Astrocyte (in vitro differentiated cells and primary cell): ENCODE data around the gene TBXAS1. TPM values are rescaled to one million over a fixed set of nuclear protein-coding genes. Genes with fewer than 3 reads are reported as not detected.

Experiments
- DNase-seq: peaks from one replicate; pipeline ENCODE4 v3.0.0-alpha.2; 2010; ENCODE audit warnings: low read depth
- FAIRE-seq: peaks from 2 replicates; lab custom pipeline; 2011; peaks lifted over from hg19 to GRCh38; lab: Jason Lieb, UNC
- H2AFZ ChIP-seq: 2 replicates; pipeline ENCODE4 v1.6.0; 2012; ENCODE audit warnings: low read depth, low read length, inconsistent platforms
- H3K27ac ChIP-seq: 2 replicates; pipeline ENCODE4 v1.5.1; 2011; ENCODE audit warnings: low read depth, low read length, inconsistent platforms
- H3K27me3 ChIP-seq: 2 replicates; pipeline ENCODE4 v1.6.0; 2011; ENCODE audit warnings: low read length, inconsistent platforms; ENCODE audit not compliant: insufficient read depth
- H3K36me3 ChIP-seq: 2 replicates; pipeline ENCODE4 v1.5.1; 2011; ENCODE audit warnings: low read length, inconsistent platforms; ENCODE audit not compliant: insufficient read depth
- H3K4me1 ChIP-seq: 2 replicates; pipeline ENCODE4 v1.5.1; 2011; ENCODE audit warnings: low read length, inconsistent platforms; ENCODE audit not compliant: insufficient read depth
- H3K4me2 ChIP-seq: 2 replicates; pipeline ENCODE4 v1.6.0; 2012; ENCODE audit warnings: low read length, inconsistent platforms
- H3K4me3 ChIP-seq: 2 replicates; pipeline ENCODE4 v1.5.1; 2011; ENCODE audit warnings: low read depth, mild to moderate bottlenecking, low read length, inconsistent platforms; ENCODE audit not compliant: insufficient read depth
- H3K79me2 ChIP-seq: 2 replicates; pipeline ENCODE4 v1.6.0; 2012; ENCODE audit warnings: mild to moderate bottlenecking, low read length, inconsistent platforms; ENCODE audit not compliant: insufficient read depth
- H3K9ac ChIP-seq: 2 replicates; pipeline ENCODE4 v1.6.0; 2012; ENCODE audit warnings: mild to moderate bottlenecking, low read length, inconsistent platforms
- H3K9me3 ChIP-seq: 2 replicates; pipeline ENCODE4 v1.5.1; 2012; ENCODE audit warnings: low read depth, mild to moderate bottlenecking, low read length, inconsistent platforms; ENCODE audit not compliant: insufficient read depth
- H4K20me1 ChIP-seq: 2 replicates; pipeline ENCODE4 v1.6.0; 2012; ENCODE audit warnings: low read length, inconsistent platforms; ENCODE audit not compliant: insufficient read depth
- H3K27ac Mint-ChIP-seq: one replicate; pipeline ENCODE4 v1.8.0; 2021; ENCODE audit warnings: mild to moderate bottlenecking, mixed read lengths; ENCODE audit not compliant: unreplicated experiment
- H3K27me3 Mint-ChIP-seq: one replicate; pipeline ENCODE4 v1.8.0; 2021; ENCODE audit warnings: low read depth, mixed read lengths; ENCODE audit not compliant: unreplicated experiment
- H3K36me3 Mint-ChIP-seq: one replicate; pipeline ENCODE4 v1.8.0; 2021; ENCODE audit warnings: low read depth, mixed read lengths; ENCODE audit not compliant: unreplicated experiment
- H3K4me1 Mint-ChIP-seq: one replicate; pipeline ENCODE4 v1.8.0; 2021; ENCODE audit warnings: low read depth, mixed read lengths; ENCODE audit not compliant: unreplicated experiment
- H3K4me3 Mint-ChIP-seq: one replicate; pipeline ENCODE4 v1.8.0; 2021; ENCODE audit warnings: mild to moderate bottlenecking, moderate library complexity, mixed read lengths; ENCODE audit not compliant: unreplicated experiment
- H3K9me3 Mint-ChIP-seq: one replicate; pipeline ENCODE4 v1.8.0; 2021; ENCODE audit warnings: mild to moderate bottlenecking, mixed read lengths; ENCODE audit not compliant: unreplicated experiment
- CTCF ChIP-seq: IDR thresholded peaks from 2 replicates; pipeline ENCODE4 v1.5.1; 2011; ENCODE audit warnings: low read depth, mild to moderate bottlenecking, inconsistent platforms, low read length, moderate library complexity; ENCODE audit not compliant: insufficient read depth
- EZH2 ChIP-seq: IDR thresholded peaks from 2 replicates; pipeline ENCODE4 v1.6.1; 2012; ENCODE audit warnings: mild to moderate bottlenecking, low read length, inconsistent platforms; ENCODE audit not compliant: insufficient read depth
- total RNA-seq: library from RNA; stranded (reverse); gene quantifications from 2 replicates; pipeline ENCODE4 v1.2.1, GENCODE V29; 2021

Gene TBXAS1
- total RNA-seq, 1 donor from 2014 or later: 1.1 TPM

GRCh38 chr7:140036224-140036962 is 207.3 kb downstream of the TBXAS1 start:
- H3K4me1 Mint-ChIP-seq: peaks cover 11% of the 10 kb centered on the region
- H3K4me3 ChIP-seq: no peak overlapping the region
- H3K27me3 Mint-ChIP-seq: no peaks in the 10 kb centered on the region
- no peaks in the 10 kb centered on the region for H3K27me3 ChIP-seq
- no peak overlapping the region for H3K27ac Mint-ChIP-seq
- H3K9ac ChIP-seq: no peak overlapping the region
- no peaks in the 10 kb centered on the region for H3K9me3 ChIP-seq
- H4K20me1 ChIP-seq: no peaks in the 10 kb centered on the region
- FAIRE-seq: no peak
- no peaks in the 10 kb centered on the region for H3K79me2 ChIP-seq
- H3K4me2 ChIP-seq: no peak overlapping the region
- peaks cover 39% of the 10 kb centered on the region for H3K36me3 Mint-ChIP-seq
- TF ChIP-seq EZH2 (no peak), CTCF (no peak)
- H3K4me3 Mint-ChIP-seq: no peak overlapping the region
- DNase-seq: peak; percentile 31
- H3K9me3 Mint-ChIP-seq: no peaks in the 10 kb centered on the region
- H3K27ac ChIP-seq: no peak overlapping the region
- H2AFZ ChIP-seq: no peak overlapping the region
- peaks cover 23% of the 10 kb centered on the region for H3K4me1 ChIP-seq
- H3K36me3 ChIP-seq: no peaks in the 10 kb centered on the region

- no peak overlapping the region for H2AFZ ChIP-seq
- Mint-ChIP-seq H3K4me3 (peak overlapping the region; percentile 17), H3K4me1 (peaks cover 16% of the 10 kb centered on the region), H3K27me3 (no peaks in the 10 kb centered on the region), H3K9me3 (no peaks in the 10 kb centered on the region), H3K27ac (no peak overlapping the region), H3K36me3 (peaks cover 37% of the 10 kb centered on the region)
- H4K20me1 ChIP-seq: no peaks in the 10 kb centered on the region
- H3K36me3 ChIP-seq: no peaks in the 10 kb centered on the region
- FAIRE-seq (no peak), DNase-seq (no peak)
- H3K9me3 ChIP-seq: no peaks in the 10 kb centered on the region
- H3K4me2 ChIP-seq: no peak overlapping the region
- H3K4me1 ChIP-seq: peaks cover 24% of the 10 kb centered on the region
- TF ChIP-seq CTCF (no peak), EZH2 (no peak)
- no peaks in the 10 kb centered on the region for H3K79me2 ChIP-seq
- H3K27ac ChIP-seq: no peak overlapping the region
- no peaks in the 10 kb centered on the region for H3K27me3 ChIP-seq
- H3K4me3 ChIP-seq: no peak overlapping the region
- no peak overlapping the region for H3K9ac ChIP-seq
Measured at GRCh38 chr7:140039066-140039465, 210.0 kb downstream of the TBXAS1 start.

GRCh38 chr7:140039896-140040295 is 210.8 kb downstream of the TBXAS1 start:
- Mint-ChIP-seq H3K9me3 (no peaks in the 10 kb centered on the region), H3K27me3 (no peaks in the 10 kb centered on the region), H3K27ac (no peak overlapping the region), H3K36me3 (peaks cover 39% of the 10 kb centered on the region), H3K4me3 (no peak overlapping the region), H3K4me1 (peaks cover 16% of the 10 kb centered on the region)
- Histone ChIP-seq H3K4me3 (no peak overlapping the region), H3K27ac (no peak overlapping the region), H3K9me3 (no peaks in the 10 kb centered on the region), H3K36me3 (no peaks in the 10 kb centered on the region), H3K4me1 (peaks cover 23% of the 10 kb centered on the region), H3K9ac (no peak overlapping the region), H4K20me1 (no peaks in the 10 kb centered on the region), H2AFZ (no peak overlapping the region), H3K27me3 (no peaks in the 10 kb centered on the region), H3K4me2 (no peak overlapping the region), H3K79me2 (no peaks in the 10 kb centered on the region)
- no peak for FAIRE-seq
- no peak for TF ChIP-seq CTCF
- TF ChIP-seq EZH2: no peak
- no peak for DNase-seq
